NCI-H748 (cell line): ENCODE measurements around the gene SRSF7.
"Not testable (repeated sequence)": the region's sequence is repeated elsewhere in the genome, so short reads cannot be mapped to it uniquely, and the experiment has no call there.

Experiments used
- DNase-seq: peaks from one replicate; lab custom pipeline; 2025; ENCODE audit not compliant: unreplicated experiment; lab: John Stamatoyannopoulos, UW

Gene SRSF7

GRCh38 chr2:38750891-38751595, at the start of gene SRSF7:
Gene SRSF7 (minus strand): TSS chr2:38751361. CDS start chr2:38751256, 105 bp downstream.
- DNase-seq: peak; percentile 98

- DNase-seq: no peak
These were observed 46.8 kb upstream of the SRSF7 start for GRCh38 chr2:38797953-38798352.

GRCh38 chr2:38797250-38797676, 46.1 kb upstream of the SRSF7 start:
- no peak for DNase-seq

- DNase-seq: not testable (repeated sequence)
These were observed 43.9 kb upstream of the SRSF7 start for GRCh38 chr2:38795016-38795415.

GRCh38 chr2:38794235-38794946, 43.2 kb upstream of the SRSF7 start:
- DNase-seq: no peak

- DNase-seq: no peak
These were observed 42.4 kb upstream of the SRSF7 start for GRCh38 chr2:38793511-38793910.

GRCh38 chr2:38792751-38793150, 41.6 kb upstream of the SRSF7 start:
- DNase-seq: no peak

GRCh38 chr2:38792321-38792720, 41.2 kb upstream of the SRSF7 start:
- DNase-seq: not testable (repeated sequence)

GRCh38 chr2:38791744-38792143, 40.6 kb upstream of the SRSF7 start:
- DNase-seq: no peak

- DNase-seq: no peak
These were observed 38.5 kb upstream of the SRSF7 start for GRCh38 chr2:38789691-38790090.

- no peak for DNase-seq
These were observed 37.1 kb upstream of the SRSF7 start for GRCh38 chr2:38788306-38788705.

GRCh38 chr2:38783586-38783985, 32.4 kb upstream of the SRSF7 start:
- DNase-seq: no peak

GRCh38 chr2:38778687-38779082, 27.5 kb upstream of the SRSF7 start:
- DNase-seq: no peak

- DNase-seq: no peak
These were observed 25.4 kb upstream of the SRSF7 start for GRCh38 chr2:38776531-38776930.

GRCh38 chr2:38775921-38776225, 24.7 kb upstream of the SRSF7 start:
- DNase-seq: no peak

GRCh38 chr2:38775097-38775920, 24.1 kb upstream of the SRSF7 start:
- DNase-seq: no peak

- DNase-seq: no peak
These were observed 20.5 kb upstream of the SRSF7 start for GRCh38 chr2:38771632-38772031.

GRCh38 chr2:38765551-38765950, 14.4 kb upstream of the SRSF7 start:
- DNase-seq: no peak

- no peak for DNase-seq
These were observed 14.0 kb upstream of the SRSF7 start for GRCh38 chr2:38765149-38765548.

- DNase-seq: no peak
These were observed 12.6 kb upstream of the SRSF7 start for GRCh38 chr2:38763728-38764127.

GRCh38 chr2:38763228-38763627, 12.1 kb upstream of the SRSF7 start:
- no peak for DNase-seq

- DNase-seq: not testable (repeated sequence)
These were observed 4.7 kb upstream of the SRSF7 start for GRCh38 chr2:38755891-38756290.
